Aorta (tissue), 5 donors: ENCODE measurements around the gene PALLD. TPM values are rescaled to one million over a fixed set of nuclear protein-coding genes. Genes with fewer than 3 reads are reported as not detected.
"Not testable (repeated sequence)": the region's sequence is repeated elsewhere in the genome, so short reads cannot be mapped to it uniquely, and the experiment has no call there.

Experiments used
- ATAC-seq: fragments of 200-7000 bp; cut with Tn5 transposase; one replicate; pipeline ENCODE4 v1.9.1; 2022; ENCODE audit warnings: moderate library complexity; ENCODE audit not compliant: low FRiP score
- DNase-seq, 2 donors: peaks; one replicate each; pipeline ENCODE4 v3.0.0-alpha.2; 2020
- H3K27ac ChIP-seq, 2 donors: one replicate each; pipeline ENCODE4 v1.5.1; 2013; ENCODE audit warnings: low read length in 2 of 2, mild to moderate bottlenecking in 2 of 2, moderate library complexity in 2 of 2, control low read depth in 1 of 2, inconsistent platforms in 1 of 2, low read depth in 1 of 2
- H3K27me3 ChIP-seq, 2 donors: one replicate each; pipeline ENCODE4 v1.6.1; 2013; ENCODE audit warnings: control low read depth in 1 of 2, low read length in 1 of 2, mild to moderate bottlenecking in 1 of 2, moderate library complexity in 1 of 2; ENCODE audit not compliant: insufficient read depth in 2 of 2, control insufficient read depth in 1 of 2
- H3K36me3 ChIP-seq, 2 donors: one replicate each; pipeline ENCODE4 v1.6.1; 2013; ENCODE audit warnings: control low read depth in 1 of 2, low read length in 1 of 2, mild to moderate bottlenecking in 1 of 2; ENCODE audit not compliant: insufficient read depth in 2 of 2, control insufficient read depth in 1 of 2
- H3K4me1 ChIP-seq, 2 donors: one replicate each; pipeline ENCODE4 v1.6.1; 2013; ENCODE audit warnings: low read length in 2 of 2, control low read depth in 1 of 2, mild to moderate bottlenecking in 1 of 2, moderate library complexity in 1 of 2; ENCODE audit not compliant: insufficient read depth in 2 of 2, control insufficient read depth in 1 of 2
- H3K4me3 ChIP-seq, 2 donors: one replicate each; pipeline ENCODE4 v1.5.1; 2013; ENCODE audit warnings: low read length in 2 of 2, control low read depth in 1 of 2, mild to moderate bottlenecking in 1 of 2
- H3K9me3 ChIP-seq: one replicate; pipeline ENCODE4 v1.6.1; 2013; ENCODE audit warnings: mild to moderate bottlenecking, low read length; ENCODE audit not compliant: control insufficient read depth
- WGBS, 2 donors: extraction: QIAGEN DNeasy Blood & Tissue Kit; methylation state at CpG; one replicate each; pipeline ENCODE4 v1.1.7; 2013; 5-methylcytosine and 5-hydroxymethylcytosine counted together
- intact Hi-C, 2 donors: fragments of 100-400 bp; cut with DNase I; formaldehyde crosslinking; loops; one replicate each; pipeline versions ENCODE4 v1.14.2 to v1.15.0; 2022
- polyA plus RNA-seq, 2 donors: library from polyadenylated mRNA; stranded (reverse); fragments of 200-250 nt; gene quantifications; one replicate each; pipeline ENCODE4 v1.2.3, GENCODE V29; 2013
- total RNA-seq, 2 donors: library from RNA; stranded (reverse); fragmentation: NEBNext Ultra II Directional; extraction: Animal tissue kit (Norgen Biotek cat#: 25700); gene quantifications; one replicate each; pipeline ENCODE4 v1.2.1, GENCODE V29; 2021
- donor health status: healthy with polysubstance abuse.
- donor health status: Bipolar disorder and iron deficiency.
- donor health status: DM: no; HTN: no; CAD: no.
- donor health status: DM: no; HTN: no; CAD: no.
- donor health status: DM: yes; HTN: yes; CAD: no.

The PALLD gene
- total and polyA plus RNA-seq, 4 donors = 253 to 626 (median 464) TPM

DNA sequence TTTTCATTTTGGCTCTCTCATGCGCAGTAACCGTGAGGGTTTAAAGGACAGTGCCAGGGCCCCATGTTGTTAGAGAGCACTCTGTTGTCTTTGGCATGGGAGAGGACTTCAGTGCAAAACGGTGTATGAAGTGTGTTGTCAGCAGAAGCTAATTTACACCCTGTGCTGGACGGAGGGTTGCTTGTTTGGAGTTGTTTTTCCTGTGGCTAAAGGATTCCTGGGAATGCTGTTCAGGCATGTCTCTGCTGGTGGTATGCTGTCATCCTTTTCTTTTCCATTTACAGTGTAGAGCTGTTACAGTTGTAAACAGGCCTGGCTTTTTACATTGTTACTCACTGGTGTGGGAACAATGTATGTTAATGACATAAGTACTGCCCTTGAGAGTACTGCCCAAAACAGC, 306.9 kb downstream of the PALLD start:
- H3K9me3 ChIP-seq = no peaks in the 10 kb centered on the region
- H3K27ac ChIP-seq = peak overlapping the region in 1 of 2 donors; percentile 10
- H3K4me3 ChIP-seq = no peak overlapping the region
- ATAC-seq (peak; percentile 76), DNase-seq (no peak)
- H3K27me3 ChIP-seq = no peaks in the 10 kb centered on the region
- intact Hi-C loops = no loop called here
- no peaks in the 10 kb centered on the region for H3K36me3 ChIP-seq
- no peaks in the 10 kb centered on the region for H3K4me1 ChIP-seq
- 9 to 13% methylated on average over 4 of the region's 4 CpGs for WGBS, 2 donors

- H3K27me3 ChIP-seq = no peaks in the 10 kb centered on the region
- DNase-seq (no peak), ATAC-seq (no peak)
- H3K4me1 ChIP-seq = no peaks in the 10 kb centered on the region
- H3K36me3 ChIP-seq = no peaks in the 10 kb centered on the region
- H3K4me3 ChIP-seq = no peak overlapping the region
- no peaks in the 10 kb centered on the region for H3K9me3 ChIP-seq
- WGBS, 2 donors = 68 to 70% methylated on average over 3 of the region's 3 CpGs
- H3K27ac ChIP-seq = no peak overlapping the region
- intact Hi-C loops = no loop called here
Measured at GRCh38 chr4:168804146-168804545, 307.3 kb downstream of the PALLD start.

DNA sequence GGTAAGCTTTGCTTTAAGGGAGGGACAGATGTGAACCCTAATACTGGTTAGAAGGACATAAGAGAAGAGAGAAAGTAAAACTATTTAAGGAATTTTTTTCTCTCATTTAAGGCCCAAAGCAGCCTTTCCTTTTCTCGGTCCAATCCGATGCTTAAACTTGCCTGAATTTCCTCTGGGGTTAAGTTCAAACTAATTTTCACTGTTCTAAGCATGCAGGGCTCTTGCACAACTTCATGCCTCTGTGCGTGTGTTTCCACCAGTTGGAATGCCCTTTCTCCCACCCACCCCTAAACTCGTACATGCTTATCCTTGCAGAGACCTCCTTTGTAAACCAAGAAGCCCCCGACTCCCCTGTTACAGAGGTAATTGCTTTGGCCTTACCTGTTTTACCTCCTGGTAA, 308.5 kb downstream of the PALLD start:
- H3K9me3 ChIP-seq = no peaks in the 10 kb centered on the region
- no peaks in the 10 kb centered on the region for H3K36me3 ChIP-seq
- intact Hi-C loops = no loop called here
- WGBS, 2 donors = 84 to 88% methylated on average over 5 of the region's 5 CpGs
- H3K4me1 ChIP-seq = no peaks in the 10 kb centered on the region
- DNase-seq (no peak), ATAC-seq (no peak)
- H3K27me3 ChIP-seq = no peaks in the 10 kb centered on the region
- H3K4me3 ChIP-seq = no peak overlapping the region
- H3K27ac ChIP-seq = no peak overlapping the region

GRCh38 chr4:168806247-168806646, 309.4 kb downstream of the PALLD start:
- H3K4me1 ChIP-seq, H3K27ac ChIP-seq, DNase-seq, H3K36me3 ChIP-seq, intact Hi-C loops, H3K27me3 ChIP-seq, ATAC-seq, H3K4me3 ChIP-seq, H3K9me3 ChIP-seq: not testable (repeated sequence)
- WGBS, 2 donors = 92 to 93% methylated on average over 4 of the region's 4 CpGs

- Histone ChIP-seq H3K4me1 (peaks cover 0 to 3% of the 10 kb centered on the region in 2 donors), H3K27me3 (no peaks in the 10 kb centered on the region), H3K27ac (peak overlapping the region in 1 of 2 donors; percentile 76), H3K36me3 (no peaks in the 10 kb centered on the region), H3K4me3 (no peak overlapping the region), H3K9me3 (no peaks in the 10 kb centered on the region)
- DNase-seq = no peak
- intact Hi-C loops = loop anchor here (5.0 to 10.0 kb wide), 3 partner anchors 34 to 176 kb away; no protein-coding TSS in a partner anchor
- ATAC-seq = no peak
- 50 to 71% methylated on average over 3 of the region's 3 CpGs for WGBS, 2 donors
Measured at GRCh38 chr4:168811207-168811606, 314.4 kb downstream of the PALLD start.

GRCh38 chr4:168811786-168812651, 315.2 kb downstream of the PALLD start:
- H3K36me3 ChIP-seq = no peaks in the 10 kb centered on the region
- no peak for DNase-seq
- no peaks in the 10 kb centered on the region for H3K9me3 ChIP-seq
- 19 to 31% methylated on average over 9 of the region's 9 CpGs for WGBS, 2 donors
- intact Hi-C loops = loop anchor here (5.0 to 10.0 kb wide), 3 partner anchors 35 to 177 kb away; no protein-coding TSS in a partner anchor
- H3K4me1 ChIP-seq = peaks cover 0 to 3% of the 10 kb centered on the region in 2 donors
- H3K27me3 ChIP-seq = no peaks in the 10 kb centered on the region
- H3K27ac ChIP-seq = peak overlapping the region; percentile 20 to 78
- H3K4me3 ChIP-seq = no peak overlapping the region
- ATAC-seq = no peak

- H3K4me1 ChIP-seq = peaks cover 0 to 3% of the 10 kb centered on the region in 2 donors
- intact Hi-C loops = loop anchor here (5.0 to 10.0 kb wide), 3 partner anchors 36 to 178 kb away; no protein-coding TSS in a partner anchor
- 30 to 43% methylated on average over 6 of the region's 6 CpGs for WGBS, 2 donors
Measured at GRCh38 chr4:168812806-168813205, 316.0 kb downstream of the PALLD start.

GRCh38 chr4:168813890-168814289, 317.0 kb downstream of the PALLD start:
- Histone ChIP-seq H3K27me3 (no peaks in the 10 kb centered on the region), H3K27ac (no peak overlapping the region), H3K4me1 (peaks cover 0 to 3% of the 10 kb centered on the region in 2 donors), H3K4me3 (no peak overlapping the region), H3K9me3 (no peaks in the 10 kb centered on the region), H3K36me3 (no peaks in the 10 kb centered on the region)
- 5 to 10% methylated on average over 3 of the region's 3 CpGs for WGBS, 2 donors
- intact Hi-C loops = loop anchor here (5.0 to 10.0 kb wide), 3 partner anchors 37 to 179 kb away; no protein-coding TSS in a partner anchor
- ATAC-seq (no peak), DNase-seq (no peak)

More at GRCh38 chr4:168812806-168813205, 316.0 kb downstream of the PALLD start:
- DNase-seq (no peak), ATAC-seq (no peak)
- Histone ChIP-seq H3K9me3 (no peaks in the 10 kb centered on the region), H3K27ac (peak overlapping the region in 1 of 2 donors; percentile 82), H3K27me3 (no peaks in the 10 kb centered on the region), H3K36me3 (no peaks in the 10 kb centered on the region), H3K4me3 (no peak overlapping the region)
